ENCODE data around the gene AOPEP.

- no peak for TF ChIP-seq CTCF (conservative IDR thresholded peaks at IDR 0.05 in 1 of 2, IDR thresholded peaks at IDR 0.05 in 1 of 2; ENCODE audit: extremely low read depth in 1 of 2, insufficient read depth in 1 of 2, low read depth in 1 of 2, low read length in 2 of 2)
- no peak for TF ChIP-seq EZH2 (IDR thresholded peaks at IDR 0.05; ENCODE audit: borderline replicate concordance, low read length)
Measured at GRCh38 chr9:94894094-94894699, 167.7 kb downstream of the AOPEP start.

All from mammary epithelial cell (primary cell).